H1 (cell line): ENCODE measurements around the gene TTC36. TPM values are rescaled to one million over a fixed set of nuclear protein-coding genes. Genes with fewer than 3 reads are reported as not detected.

Experiments
- CTCF ChIA-PET: fragments of 300-600 bp; sonication (Branson Sonifier 250); formaldehyde crosslinking; loops from one replicate; lab custom pipeline; 2021; ENCODE audit not compliant: partially characterized antibody; lab: Charles Lee
- POLR2A ChIA-PET: fragments of 300-600 bp; sonication (Branson Sonifier 250); formaldehyde crosslinking; loops from one replicate; lab custom pipeline; 2021; ENCODE audit warnings: inconsistent platforms; ENCODE audit not compliant: partially characterized antibody; lab: Charles Lee
- DNase-seq, 2 experiments: peaks; one replicate each; pipeline versions ENCODE4 v3.0.0 to v3.0.0-alpha.2; 2010 to 2022; ENCODE audit warnings: low spot score in 2 of 2, low read depth in 1 of 2, mixed read lengths in 1 of 2
- FAIRE-seq: peaks from 2 replicates; lab custom pipeline; 2011; peaks lifted over from hg19 to GRCh38; lab: Jason Lieb, UNC
- H2AFZ ChIP-seq: 2 replicates; pipeline ENCODE4 v1.8.1; 2012; ENCODE audit warnings: low read length, inconsistent platforms
- H2AK5ac ChIP-seq: 2 replicates; pipeline ENCODE4 v1.6.1; 2013; ENCODE audit warnings: low read depth, low read length
- H2BK120ac ChIP-seq: replicated peaks from 2 replicates; pipeline ENCODE3; 2013; ENCODE audit warnings: low read depth, low read length, inconsistent platforms
- H2BK12ac ChIP-seq: 2 replicates; pipeline ENCODE4 v1.6.1; 2013; ENCODE audit warnings: low read depth, low read length
- H2BK15ac ChIP-seq: 2 replicates; pipeline ENCODE4 v1.6.1; 2013; ENCODE audit warnings: low read length
- H2BK20ac ChIP-seq: 2 replicates; pipeline ENCODE4 v1.6.1; 2013; ENCODE audit warnings: low read length
- H2BK5ac ChIP-seq: 2 replicates; pipeline ENCODE4 v1.6.1; 2013; ENCODE audit warnings: low read depth, low read length
- H3K14ac ChIP-seq: 2 replicates; pipeline ENCODE4 v1.6.1; 2013; ENCODE audit warnings: inconsistent platforms; ENCODE audit not compliant: insufficient read length
- H3K18ac ChIP-seq: 2 replicates; pipeline ENCODE4 v1.6.1; 2013; ENCODE audit warnings: low read length; ENCODE audit errors: extremely low read depth
- H3K23ac ChIP-seq: 2 replicates; pipeline ENCODE4 v1.6.1; 2013; ENCODE audit warnings: inconsistent platforms; ENCODE audit not compliant: insufficient read length
- H3K23me2 ChIP-seq: 2 replicates; pipeline ENCODE4 v1.6.1; 2013; ENCODE audit warnings: low read depth, low read length
- H3K27ac ChIP-seq: 2 replicates; pipeline ENCODE4 v1.6.1; 2011; ENCODE audit warnings: low read depth, low read length, inconsistent platforms
- H3K27me3 ChIP-seq, 4 experiments: replicated peaks in 1 of 4; 1 replicate in 1 of 4; 2 replicates in 3 of 4; pipeline versions ENCODE4 v1.6.1 to v1.8.1; 2011 to 2013; ENCODE audit warnings: low read length in 3 of 4, mild to moderate bottlenecking in 3 of 4, inconsistent platforms in 2 of 4, mixed read lengths in 2 of 4, moderate library complexity in 1 of 4; ENCODE audit not compliant: control insufficient read depth in 3 of 4, insufficient read depth in 3 of 4; ENCODE audit errors: extremely low read depth in 1 of 4
- H3K36me3 ChIP-seq, 4 experiments: 2 replicates each; pipeline versions ENCODE4 v1.6.1 to v1.8.1; 2011 to 2013; ENCODE audit warnings: mild to moderate bottlenecking in 4 of 4, low read length in 3 of 4, moderate library complexity in 2 of 4, control low read depth in 1 of 4, inconsistent platforms in 1 of 4; ENCODE audit not compliant: insufficient read depth in 4 of 4, control insufficient read depth in 2 of 4
- H3K4ac ChIP-seq: replicated peaks from 2 replicates; pipeline ENCODE3; 2013; ENCODE audit warnings: low read length, low read depth, mixed read lengths, inconsistent platforms; ENCODE audit not compliant: insufficient read length
- H3K4me1 ChIP-seq, 4 experiments: replicated peaks in 1 of 4; 1 replicate in 1 of 4; 2 replicates in 3 of 4; pipeline versions ENCODE4 v1.6.1 to v1.8.1; 2011 to 2013; ENCODE audit warnings: low read length in 3 of 4, inconsistent platforms in 2 of 4, mixed read lengths in 1 of 4; ENCODE audit not compliant: insufficient read depth in 4 of 4, control insufficient read depth in 3 of 4
- H3K4me2 ChIP-seq, 2 experiments: 2 replicates each; pipeline versions ENCODE4 v1.6.1 to v1.8.1; 2011 to 2013; ENCODE audit warnings: low read depth in 2 of 2, low read length in 2 of 2, control low read depth in 1 of 2, inconsistent platforms in 1 of 2, mild to moderate bottlenecking in 1 of 2; ENCODE audit not compliant: insufficient read depth in 1 of 2
- H3K4me3 ChIP-seq, 4 experiments: fragments of 200-600, 300-600 bp in 1 of 4; sonication (generic), shearing (Covaris generic), sonication (Bioruptor Twin) in 1 of 4; 2 replicates each; pipeline versions ENCODE4 v1.5.1 to v1.8.1; 2011 to 2016; ENCODE audit warnings: low read length in 4 of 4, low read depth in 3 of 4, control low read depth in 2 of 4, inconsistent platforms in 2 of 4, mild to moderate bottlenecking in 2 of 4, mixed read lengths in 1 of 4, moderate library complexity in 1 of 4; ENCODE audit not compliant: insufficient read depth in 2 of 4; ENCODE audit errors: extremely low read depth in 1 of 4
- H3K56ac ChIP-seq: replicated peaks from 2 replicates; pipeline ENCODE3; 2013; ENCODE audit warnings: low read depth, mild to moderate bottlenecking, mixed read lengths, low read length, inconsistent platforms; ENCODE audit not compliant: insufficient read length
- H3K79me1 ChIP-seq: 2 replicates; pipeline ENCODE4 v1.6.1; 2013; ENCODE audit warnings: low read depth, low read length, control low read depth
- H3K79me2 ChIP-seq, 2 experiments: 2 replicates each; pipeline versions ENCODE4 v1.6.1 to v1.8.1; 2012 to 2013; ENCODE audit warnings: low read length in 2 of 2, mild to moderate bottlenecking in 2 of 2, inconsistent platforms in 1 of 2; ENCODE audit not compliant: insufficient read depth in 2 of 2, control insufficient read depth in 1 of 2
- H3K9ac ChIP-seq, 4 experiments: replicated peaks in 1 of 4; 1 replicate in 1 of 4; 2 replicates in 3 of 4; pipeline versions ENCODE4 v1.6.1 to v1.8.1; 2011 to 2013; ENCODE audit warnings: low read depth in 3 of 4, low read length in 3 of 4, control low read depth in 2 of 4, mild to moderate bottlenecking in 2 of 4, moderate library complexity in 2 of 4, inconsistent platforms in 1 of 4; ENCODE audit errors: extremely low read depth in 1 of 4
- H3K9me3 ChIP-seq, 2 experiments: 2 replicates each; pipeline versions ENCODE4 v1.6.1 to v1.8.1; 2012 to 2013; ENCODE audit warnings: mild to moderate bottlenecking in 2 of 2, moderate library complexity in 2 of 2, control low read depth in 1 of 2, inconsistent platforms in 1 of 2, low read depth in 1 of 2, low read length in 1 of 2, mixed read lengths in 1 of 2; ENCODE audit not compliant: insufficient read depth in 2 of 2
- H4K20me1 ChIP-seq, 2 experiments: replicated peaks in 1 of 2; 2 replicates each; pipeline versions ENCODE3 to v1.8.1; 2011 to 2013; ENCODE audit warnings: inconsistent platforms in 2 of 2, low read length in 2 of 2, mild to moderate bottlenecking in 1 of 2; ENCODE audit not compliant: insufficient read depth in 2 of 2, control insufficient read depth in 1 of 2
- H4K5ac ChIP-seq: 2 replicates; pipeline ENCODE4 v1.6.1; 2013; ENCODE audit warnings: low read length, low read depth, mixed read lengths, inconsistent platforms; ENCODE audit not compliant: insufficient read length
- H4K8ac ChIP-seq: 2 replicates; pipeline ENCODE4 v1.8.0; 2013; ENCODE audit warnings: mild to moderate bottlenecking, moderate library complexity, low read length, inconsistent platforms; ENCODE audit not compliant: insufficient read depth; ENCODE audit errors: extremely low read depth
- H4K91ac ChIP-seq: replicated peaks from 2 replicates; pipeline ENCODE3; 2013; ENCODE audit warnings: low read length, mixed read lengths, inconsistent platforms; ENCODE audit not compliant: insufficient read length
- BCL11A ChIP-seq, 2 experiments: IDR thresholded peaks; one replicate each; pipeline ENCODE4 v1.6.1; 2011; ENCODE audit warnings: low read depth in 2 of 2, low read length in 2 of 2, mild to moderate bottlenecking in 2 of 2
- CBX5 ChIP-seq: fragments of 300-800, 300-1000 bp; sonication (generic); IDR thresholded peaks from 2 replicates; pipeline ENCODE4 v1.7.1; 2016; ENCODE audit warnings: antibody characterized with exemption, low read length, low read depth
- CEBPB ChIP-seq: IDR thresholded peaks from 2 replicates; pipeline ENCODE4 v1.6.1; 2012; ENCODE audit warnings: low read depth, low read length
- GABPA ChIP-seq: IDR thresholded peaks from 2 replicates; pipeline ENCODE4 v1.6.1; 2011; ENCODE audit warnings: mild to moderate bottlenecking, low read length, moderate library complexity, borderline replicate concordance; ENCODE audit not compliant: insufficient read depth
- JUND ChIP-seq: IDR thresholded peaks from 2 replicates; pipeline ENCODE4 v1.6.1; 2011; ENCODE audit warnings: mild to moderate bottlenecking, improper control_type of control experiment, low read length
- RAD21 ChIP-seq, 2 experiments: IDR thresholded peaks in 1 of 2; conservative IDR thresholded peaks in 1 of 2; 2 replicates each; pipeline ENCODE4 v1.6.1; 2011; ENCODE audit warnings: low read depth in 2 of 2, low read length in 2 of 2, improper control_type of control experiment in 1 of 2, inconsistent platforms in 1 of 2, mild to moderate bottlenecking in 1 of 2, moderate library complexity in 1 of 2
- SIN3A ChIP-seq, 2 experiments: IDR thresholded peaks in 1 of 2; conservative IDR thresholded peaks in 1 of 2; 2 replicates each; pipeline ENCODE4 v1.6.1; 2011 to 2012; ENCODE audit warnings: low read length in 2 of 2, improper control_type of control experiment in 1 of 2, low read depth in 1 of 2, mild to moderate bottlenecking in 1 of 2
- TBP ChIP-seq: IDR thresholded peaks from 2 replicates; pipeline ENCODE4 v1.6.1; 2011; ENCODE audit warnings: low read depth, low read length, improper control_type of control experiment
- TCF12 ChIP-seq: IDR thresholded peaks from 2 replicates; pipeline ENCODE4 v1.6.1; 2011; ENCODE audit warnings: low read depth, mild to moderate bottlenecking, low read length
- WGBS, 2 experiments: shearing (Covaris generic) in 1 of 2; methylation state at CpG; one replicate each; pipeline versions ENCODE4 v1.1.6 to v1.1.7; 2013 to 2015; ENCODE audit warnings: low lambda C conversion rate in 2 of 2, mixed read lengths in 2 of 2, inconsistent platforms in 1 of 2, low coverage in 1 of 2, missing lambda C conversion rate in 1 of 2; ENCODE audit not compliant: insufficient replicate concordance in 2 of 2, insufficient coverage in 1 of 2, insufficient read length in 1 of 2; ENCODE audit errors: extremely low coverage in 1 of 2, missing lambda C conversion rate in 1 of 2; 5-methylcytosine and 5-hydroxymethylcytosine counted together
- polyA plus RNA-seq, 7 experiments: library from polyadenylated mRNA; depleted of rRNA in 3 of 7; stranded (reverse) in 5 of 7; unstranded in 2 of 7; fragments of >200 nt in 5 of 7; fragments of 200-250 nt in 2 of 7; gene quantifications; 1 replicate in 5 of 7; 2 replicates in 1 of 7; 4 replicates in 1 of 7; pipeline versions ENCODE4 v1.2.1 to v1.2.3, GENCODE V29; 2011 to 2013; ENCODE audit warnings: missing spikeins in 2 of 7, mixed read lengths in 2 of 7
- total RNA-seq: library from RNA; stranded (reverse); fragmentation: NEBNext Ultra II Directional; extraction: Animal tissue kit (Norgen Biotek cat#: 25700); gene quantifications from 2 replicates; pipeline ENCODE4 v1.2.1, GENCODE V29; 2021
- TF ChIP-seq, protein P1 (sequence below), 3 experiments: IDR thresholded peaks; 1 replicate in 2 of 3; 2 replicates in 1 of 3; pipeline versions ENCODE4 v1.5.1 to v1.6.1; 2011; ENCODE audit warnings: low read length in 3 of 3, mild to moderate bottlenecking in 3 of 3, inconsistent platforms in 2 of 3, low read depth in 1 of 3, moderate library complexity in 1 of 3; ENCODE audit not compliant: insufficient read depth in 1 of 3; ENCODE audit errors: control extremely low read depth in 1 of 3

TTC36 gene
- total and polyA plus RNA-seq, 2 of the 8 experiments (the other 6 are each of a cell fraction or from before 2014, with no cell fraction given): not detected

GRCh38 chr11:118522571-118523072 lies 4.7 kb upstream of the TTC36 start:
- no peaks in the 10 kb centered on the region for H3K9me3 ChIP-seq
- no peak overlapping the region for H4K8ac ChIP-seq
- no peak overlapping the region for H2BK20ac ChIP-seq
- H3K36me3 ChIP-seq: peaks cover 9 to 63% (median 57%) of the 10 kb centered on the region in 4 experiments
- DNase-seq (no peak), FAIRE-seq (no peak)
- no peak overlapping the region for H3K14ac ChIP-seq
- no peak overlapping the region for H3K27ac ChIP-seq
- no peak overlapping the region for H3K9ac ChIP-seq
- no peak overlapping the region for H2BK5ac ChIP-seq
- no peak overlapping the region for H3K4ac ChIP-seq
- H2AK5ac ChIP-seq: no peak overlapping the region
- H3K27me3 ChIP-seq: no peaks in the 10 kb centered on the region
- H2AFZ ChIP-seq: no peak overlapping the region
- 89% methylated on average over 6 of the region's 6 CpGs; no CpG with 5 or more reads in 1 of the 2 experiments for WGBS, 2 experiments
- no peak overlapping the region for H2BK15ac ChIP-seq
- H3K79me1 ChIP-seq: no peaks in the 10 kb centered on the region
- CTCF ChIA-PET: interaction anchor here (0.5 to 1.2 kb wide), 5 partner anchors 13 to 53 kb away, joined by 3 read pairs; no protein-coding TSS in a partner anchor
- no peak overlapping the region for H3K23ac ChIP-seq
- no peaks in the 10 kb centered on the region for H3K23me2 ChIP-seq
- H3K4me1 ChIP-seq: no peaks in the 10 kb centered on the region
- H3K18ac ChIP-seq: no peak overlapping the region
- H3K56ac ChIP-seq: no peak overlapping the region
- H3K4me3 ChIP-seq: no peak overlapping the region
- no peaks in the 10 kb centered on the region for H3K79me2 ChIP-seq
- no peak overlapping the region for H2BK12ac ChIP-seq
- peaks cover 0 to 7% of the 10 kb centered on the region in 2 experiments for H4K20me1 ChIP-seq
- POLR2A ChIA-PET: interaction anchor here (1.1 kb wide), 1 partner anchor 37 kb away, joined by 3 read pairs; no protein-coding TSS in a partner anchor
- H3K4me2 ChIP-seq: no peak overlapping the region
- H2BK120ac ChIP-seq: no peak overlapping the region
- no peak overlapping the region for H4K91ac ChIP-seq
- no peak overlapping the region for H4K5ac ChIP-seq
- no peak for TF ChIP-seq CBX5
- TF ChIP-seq RAD21 (IDR thresholded peaks at IDR 0.05 in 1 of 2, conservative IDR thresholded peaks at IDR 0.05 in 1 of 2; ENCODE audit: low read depth in 2 of 2, low read length in 2 of 2): peak; percentile 39 to 47; a peak in 3 of 4 replicates
- TF ChIP-seq, protein P1, sequence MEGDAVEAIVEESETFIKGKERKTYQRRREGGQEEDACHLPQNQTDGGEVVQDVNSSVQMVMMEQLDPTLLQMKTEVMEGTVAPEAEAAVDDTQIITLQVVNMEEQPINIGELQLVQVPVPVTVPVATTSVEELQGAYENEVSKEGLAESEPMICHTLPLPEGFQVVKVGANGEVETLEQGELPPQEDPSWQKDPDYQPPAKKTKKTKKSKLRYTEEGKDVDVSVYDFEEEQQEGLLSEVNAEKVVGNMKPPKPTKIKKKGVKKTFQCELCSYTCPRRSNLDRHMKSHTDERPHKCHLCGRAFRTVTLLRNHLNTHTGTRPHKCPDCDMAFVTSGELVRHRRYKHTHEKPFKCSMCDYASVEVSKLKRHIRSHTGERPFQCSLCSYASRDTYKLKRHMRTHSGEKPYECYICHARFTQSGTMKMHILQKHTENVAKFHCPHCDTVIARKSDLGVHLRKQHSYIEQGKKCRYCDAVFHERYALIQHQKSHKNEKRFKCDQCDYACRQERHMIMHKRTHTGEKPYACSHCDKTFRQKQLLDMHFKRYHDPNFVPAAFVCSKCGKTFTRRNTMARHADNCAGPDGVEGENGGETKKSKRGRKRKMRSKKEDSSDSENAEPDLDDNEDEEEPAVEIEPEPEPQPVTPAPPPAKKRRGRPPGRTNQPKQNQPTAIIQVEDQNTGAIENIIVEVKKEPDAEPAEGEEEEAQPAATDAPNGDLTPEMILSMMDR (IDR thresholded peaks at IDR 0.05; ENCODE audit: control extremely low read depth in 1 of 3, insufficient read depth in 1 of 3, low read depth in 1 of 3, low read length in 3 of 3): peak; percentile 38 to 58 (median 51)
- no peak for TF ChIP-seq BCL11A (IDR thresholded peaks at IDR 0.05; ENCODE audit: low read depth in 2 of 2, low read length in 2 of 2)
- TF ChIP-seq CEBPB: no peak
- TF ChIP-seq GABPA: no peak
- TF ChIP-seq TBP: no peak
- no peak for TF ChIP-seq TCF12
- no peak for TF ChIP-seq SIN3A (conservative IDR thresholded peaks at IDR 0.05 in 1 of 2, IDR thresholded peaks at IDR 0.05 in 1 of 2; ENCODE audit: low read depth in 1 of 2, low read length in 2 of 2)
- no peak for TF ChIP-seq JUND
